Breast epithelium (tissue), 4 donors: ENCODE measurements around the gene MRPS15. TPM values are rescaled to one million over a fixed set of nuclear protein-coding genes. Genes with fewer than 3 reads are reported as not detected.
"Not testable (repeated sequence)": the region's sequence is repeated elsewhere in the genome, so short reads cannot be mapped to it uniquely, and the experiment has no call there.

Source experiments
- DNase-seq, 2 donors: peaks; one replicate each; pipeline ENCODE4 v3.0.0-alpha.2; 2019; ENCODE audit warnings: low spot score in 2 of 2
- H3K27ac ChIP-seq, 2 donors: fragments of 200-600 bp; sonication (generic) in 1 of 2; one replicate each; pipeline ENCODE4 v1.5.1; 2016 to 2019; ENCODE audit warnings: mild to moderate bottlenecking in 1 of 2
- H3K27me3 ChIP-seq, 2 donors: fragments of 200-600 bp; sonication (generic) in 1 of 2; one replicate each; pipeline versions ENCODE4 v1.5.1 to v1.6.0; 2017 to 2019; ENCODE audit warnings: control low read depth in 1 of 2, mild to moderate bottlenecking in 1 of 2
- H3K36me3 ChIP-seq: fragments of 200-600 bp; one replicate; pipeline ENCODE4 v1.5.1; 2019
- H3K4me1 ChIP-seq, 2 donors: fragments of 200-600 bp; sonication (generic); one replicate each; pipeline ENCODE4 v1.5.1; 2016 to 2019; ENCODE audit warnings: control low read depth in 1 of 2
- H3K4me3 ChIP-seq, 3 donors: fragments of 200-600 bp; sonication (generic); 1 replicate in 2 of 3; 2 replicates in 1 of 3; pipeline ENCODE4 v1.5.1; 2016 to 2019; ENCODE audit warnings: mild to moderate bottlenecking in 3 of 3, moderate library complexity in 2 of 3
- H3K9me3 ChIP-seq, 2 donors: fragments of 200-600 bp; sonication (generic) in 1 of 2; one replicate each; pipeline ENCODE4 v1.5.1; 2016 to 2019; ENCODE audit warnings: control low read depth in 1 of 2
- CTCF ChIP-seq, 3 donors: fragments of 450-650 bp; IDR thresholded peaks; one replicate each; pipeline ENCODE4 v1.5.1; 2016 to 2017; ENCODE audit warnings: antibody characterized with exemption in 3 of 3, mild to moderate bottlenecking in 3 of 3, moderate library complexity in 3 of 3
- POLR2A ChIP-seq: fragments of 450-650 bp; IDR thresholded peaks from one replicate; pipeline ENCODE4 v1.6.1; 2016; ENCODE audit warnings: antibody characterized with exemption, mild to moderate bottlenecking, moderate library complexity
- POLR2AphosphoS5 ChIP-seq, 3 donors: sonication (generic); formaldehyde crosslinking; IDR thresholded peaks; one replicate each; pipeline ENCODE4 v1.6.1; 2017; ENCODE audit warnings: antibody characterized with exemption in 3 of 3
- intact Hi-C: fragments of 100-400 bp; cut with DNase I; formaldehyde crosslinking; loops from one replicate; pipeline ENCODE4 v1.15.1; 2023; ENCODE audit warnings: low total_unique reads
- total RNA-seq, 3 donors: library from RNA; depleted of rRNA; stranded (reverse); fragments of >200 nt; gene quantifications; one replicate each; pipeline ENCODE4 v1.1.0, GENCODE V29; 2016

MRPS15 gene
- total RNA-seq, 3 donors from 2014 or later: 72.9 to 99.1 (median 79.3) TPM

GRCh38 chr1:36481771-36482723, 17.9 kb upstream of the MRPS15 start:
- Histone ChIP-seq H3K9me3 (no peaks in the 10 kb centered on the region), H3K36me3 (no peaks in the 10 kb centered on the region), H3K27me3 (no peaks in the 10 kb centered on the region), H3K4me1 (no peaks in the 10 kb centered on the region), H3K27ac (peak overlapping the region; percentile 14 to 55), H3K4me3 (peak overlapping the region; percentile 2 to 37 (median 20))
- TF ChIP-seq POLR2A (no peak), CTCF (IDR thresholded peaks at IDR 0.05) (no peak), POLR2AphosphoS5 (IDR thresholded peaks at IDR 0.05) (no peak)
- intact Hi-C loops: no loop called here
- no peak for DNase-seq

DNA sequence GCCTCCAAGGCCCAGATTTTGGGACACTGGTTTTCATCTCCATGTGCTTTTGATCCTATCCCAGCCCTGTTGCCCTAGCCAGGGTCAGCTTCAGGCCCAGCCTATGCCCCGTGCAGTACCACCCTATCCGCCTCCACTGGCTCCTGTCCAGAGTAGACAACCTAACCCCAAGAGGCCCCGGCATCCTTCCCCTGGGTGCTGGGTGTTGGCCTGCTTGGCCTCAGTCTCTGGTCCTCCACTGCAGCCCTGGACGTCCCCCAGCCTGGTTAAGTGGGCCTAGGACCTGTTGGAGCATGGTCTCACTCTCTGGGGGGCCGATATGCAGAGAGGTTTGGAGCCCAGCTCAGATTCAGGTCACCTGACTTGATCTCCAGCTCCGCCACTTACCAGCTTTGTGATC, 16.9 kb upstream of the MRPS15 start:
- no peak for DNase-seq
- Histone ChIP-seq H3K4me1 (no peaks in the 10 kb centered on the region), H3K9me3 (no peaks in the 10 kb centered on the region), H3K36me3 (no peaks in the 10 kb centered on the region), H3K27ac (no peak overlapping the region), H3K27me3 (no peaks in the 10 kb centered on the region), H3K4me3 (no peak overlapping the region)
- TF ChIP-seq CTCF (IDR thresholded peaks at IDR 0.05) (no peak), POLR2AphosphoS5 (IDR thresholded peaks at IDR 0.05) (no peak), POLR2A (no peak)
- intact Hi-C loops: no loop called here

DNA sequence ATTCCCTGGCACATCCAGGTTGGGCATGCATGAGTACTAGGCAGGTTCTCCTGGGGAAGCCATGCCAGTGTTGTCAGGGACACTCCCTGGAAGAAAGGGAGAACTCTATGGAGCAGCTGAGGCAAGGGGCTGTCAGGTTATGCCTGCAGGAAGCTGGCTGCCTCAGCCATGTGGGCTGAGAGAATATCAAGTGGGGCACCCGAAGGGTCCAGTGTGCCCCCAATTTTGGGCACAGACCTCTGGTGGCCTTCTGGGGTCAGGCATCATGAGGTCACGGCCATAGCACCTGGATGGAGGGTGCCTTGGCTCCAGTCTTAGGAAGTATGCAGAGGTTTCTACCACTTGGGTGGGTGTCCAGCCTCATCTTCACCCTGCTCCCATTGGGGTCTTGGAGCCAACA, 16.0 kb upstream of the MRPS15 start:
- no peak for DNase-seq
- TF ChIP-seq CTCF (IDR thresholded peaks at IDR 0.05) (no peak), POLR2A (no peak)
- Histone ChIP-seq H3K27ac (peak overlapping the region in 1 of 2 donors; percentile 19), H3K9me3 (no peaks in the 10 kb centered on the region), H3K4me1 (no peaks in the 10 kb centered on the region), H3K4me3 (no peak overlapping the region), H3K27me3 (no peaks in the 10 kb centered on the region), H3K36me3 (no peaks in the 10 kb centered on the region)
- intact Hi-C loops: no loop called here

DNA sequence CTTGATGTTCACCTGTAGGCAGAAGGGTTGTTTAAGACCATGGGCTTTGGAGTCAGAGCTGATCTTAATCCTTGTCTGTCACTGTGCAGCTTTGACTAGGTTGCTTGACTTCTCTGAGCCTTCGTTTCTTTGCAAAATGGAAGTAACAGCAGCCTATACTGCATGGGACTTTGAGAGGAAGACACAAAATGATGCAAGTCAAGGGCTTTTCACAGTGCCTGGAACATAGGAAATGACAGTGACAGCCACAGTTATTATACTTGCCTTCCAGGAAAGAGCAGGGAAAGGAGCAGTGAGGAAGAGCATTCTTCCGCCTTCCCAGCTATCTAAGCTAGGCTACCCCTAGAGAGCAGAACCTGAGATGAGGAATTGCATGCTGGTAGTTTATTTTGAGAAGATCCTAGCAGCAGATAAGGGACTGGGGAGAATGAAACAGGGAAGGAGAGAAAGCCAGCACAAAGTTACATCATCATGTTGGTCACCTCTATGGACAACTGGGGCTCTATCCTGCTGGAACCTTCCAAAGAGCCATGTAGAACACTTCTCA, 15.4 kb upstream of the MRPS15 start:
- H3K4me1 ChIP-seq: no peaks in the 10 kb centered on the region
- intact Hi-C loops: no loop called here
- H3K4me3 ChIP-seq: no peak overlapping the region
- H3K36me3 ChIP-seq: no peaks in the 10 kb centered on the region
- TF ChIP-seq CTCF (IDR thresholded peaks at IDR 0.05): no peak
- no peak for TF ChIP-seq POLR2AphosphoS5 (IDR thresholded peaks at IDR 0.05)
- H3K27ac ChIP-seq: peak overlapping the region in 1 of 2 donors; percentile 19
- no peaks in the 10 kb centered on the region for H3K9me3 ChIP-seq
- no peaks in the 10 kb centered on the region for H3K27me3 ChIP-seq
- DNase-seq: no peak

DNA sequence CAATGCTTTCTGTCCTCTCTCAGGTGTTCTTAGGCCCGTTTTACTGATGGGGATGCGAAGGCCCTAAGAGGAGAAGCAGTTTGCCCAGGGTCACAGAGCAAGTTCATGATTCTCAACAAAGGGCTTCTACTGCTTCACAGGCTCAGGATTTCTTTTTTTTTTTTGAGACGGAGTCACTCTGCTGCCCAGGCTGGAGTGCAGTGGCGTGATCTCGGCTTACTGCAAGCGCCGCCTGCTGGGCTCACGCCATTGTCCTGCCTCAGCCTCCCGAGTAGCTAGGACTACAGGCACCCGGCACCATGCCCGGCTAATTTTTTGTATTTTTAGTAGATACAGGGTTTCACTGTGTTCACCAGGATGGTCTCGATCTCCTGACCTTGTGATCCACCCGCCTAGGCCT, 13.4 kb upstream of the MRPS15 start:
- H3K4me1 ChIP-seq, H3K27ac ChIP-seq, intact Hi-C loops, H3K4me3 ChIP-seq, H3K27me3 ChIP-seq, H3K36me3 ChIP-seq, DNase-seq, H3K9me3 ChIP-seq: not testable (repeated sequence)
